K562 (cell line): Measurements from ENCODE around the gene ZC3H12A. TPM values are rescaled to one million over a fixed set of nuclear protein-coding genes. Genes with fewer than 3 reads are reported as not detected.
A peak's percentile ranks its signal among the peaks of the same experiment; 100 is the strongest.

ENCODE experiments used
- IRF2 ChIP-seq: sonication (generic); formaldehyde crosslinking; IDR thresholded peaks from 2 replicates; pipeline ENCODE4 v1.8.1; 2022; ENCODE audit warnings: mild to moderate bottlenecking, missing genetic modification reagents
- MCM3 ChIP-seq: fragments of 450-650 bp; IDR thresholded peaks from 2 replicates; pipeline ENCODE4 v1.6.1; 2016
- MCM5 ChIP-seq: fragments of 450-650 bp; IDR thresholded peaks from 2 replicates; pipeline ENCODE4 v1.6.1; 2016; ENCODE audit warnings: low read depth
- NEUROD1 ChIP-seq: fragments of 150-350 bp; IDR thresholded peaks from 2 replicates; pipeline ENCODE4 v1.6.1; 2014; ENCODE audit warnings: borderline replicate concordance, low read length, low read depth; ENCODE audit not compliant: partially characterized antibody
- RBM17 ChIP-seq: fragments of 200-400 bp; formaldehyde crosslinking; IDR thresholded peaks from 2 replicates; pipeline ENCODE4 v1.6.1; 2017; ENCODE audit warnings: low read depth, mild to moderate bottlenecking, low read length, borderline replicate concordance
- SMAD2 ChIP-seq: fragments of 150-350 bp; IDR thresholded peaks from 2 replicates; pipeline ENCODE4 v1.6.1; 2014; ENCODE audit warnings: low read depth, mild to moderate bottlenecking, low read length
- SNRNP70 ChIP-seq: fragments of 200-400 bp; formaldehyde crosslinking; optimal IDR thresholded peaks from 2 replicates; pipeline ENCODE3; 2017; ENCODE audit warnings: low read depth, low read length
- ZBED1 ChIP-seq: IDR thresholded peaks from 2 replicates; pipeline ENCODE4 v1.6.1; 2014
- ZNF134 ChIP-seq: fragments of 250-450 bp; sonication (Bioruptor Pico); conservative IDR thresholded peaks from 2 replicates; pipeline ENCODE4 v1.4.0; 2020
- ZNF644 ChIP-seq: fragments of 200-800 bp; sonication (Bioruptor generic); IDR thresholded peaks from 2 replicates; pipeline ENCODE4 v1.6.1; 2016; ENCODE audit warnings: low read depth, missing genetic modification characterization, missing compliant biosample characterization
- ZNF717 ChIP-seq: fragments of 250-450 bp; sonication (Bioruptor Pico); IDR thresholded peaks from 2 replicates; pipeline ENCODE4 v1.5.0; 2021
- ZNF79 ChIP-seq: fragments of 250-450 bp; sonication (Bioruptor Pico); IDR thresholded peaks from 2 replicates; pipeline ENCODE4 v1.4.0; 2020; ENCODE audit warnings: low read depth, mild to moderate bottlenecking, moderate library complexity
- polyA plus RNA-seq, 8 experiments: library from polyadenylated mRNA; depleted of rRNA in 4 of 8; stranded (reverse) in 5 of 8; unstranded in 3 of 8; fragments of >200 nt; fragmentation: Nextera tagmentation in 2 of 8; fragmentation: Illumina TruSeq in 1 of 8; extraction: Ambion mirVana in 2 of 8; extraction: Trizol in 1 of 8; gene quantifications; 2 replicates each; pipeline versions ENCODE4 v1.2.1 to v1.2.3, GENCODE V29; 2011 to 2014; ENCODE audit warnings: inconsistent platforms in 1 of 8, missing spikeins in 1 of 8
- total RNA-seq, 7 experiments: library from RNA; depleted of rRNA in 6 of 7; stranded (reverse); fragments of >200 nt in 6 of 7; fragmentation: Illumina TruSeq in 2 of 7; extraction: Trizol in 2 of 7; gene quantifications; 2 replicates each; pipeline versions ENCODE4 v1.2.1 to v1.2.3, GENCODE V29; 2011 to 2021; ENCODE audit warnings: low replicate concordance in 1 of 7
- TF ChIP-seq, protein P1 (sequence below): sonication (generic); formaldehyde crosslinking; IDR thresholded peaks from 2 replicates; pipeline ENCODE4 v1.8.0; 2023; ENCODE audit warnings: missing genetic modification reagents, mild to moderate bottlenecking, borderline replicate concordance
- TF ChIP-seq, protein P2 (sequence below): fragments of 450-650 bp; formaldehyde crosslinking; IDR thresholded peaks from 2 replicates; pipeline ENCODE4 v1.4.0; 2020; ENCODE audit warnings: mild to moderate bottlenecking, moderate library complexity
- TF ChIP-seq, protein P3 (sequence below), 2 experiments: fragments of 150-350 bp in 1 of 2; IDR thresholded peaks; 2 replicates each; pipeline ENCODE4 v1.6.1; 2012 to 2016; ENCODE audit warnings: low read depth in 2 of 2, low read length in 2 of 2, mild to moderate bottlenecking in 1 of 2, moderate library complexity in 1 of 2
- TF ChIP-seq, protein P4 (sequence below): fragments of 450-650 bp; IDR thresholded peaks from 2 replicates; pipeline ENCODE4 v1.6.1; 2016

ZC3H12A gene
- total and polyA plus RNA-seq, 9 of the 15 experiments (the other 6 are each of a cell fraction or from before 2014, with no cell fraction given), result 0.14 to 9.4 (median 6.7) TPM

DNA sequence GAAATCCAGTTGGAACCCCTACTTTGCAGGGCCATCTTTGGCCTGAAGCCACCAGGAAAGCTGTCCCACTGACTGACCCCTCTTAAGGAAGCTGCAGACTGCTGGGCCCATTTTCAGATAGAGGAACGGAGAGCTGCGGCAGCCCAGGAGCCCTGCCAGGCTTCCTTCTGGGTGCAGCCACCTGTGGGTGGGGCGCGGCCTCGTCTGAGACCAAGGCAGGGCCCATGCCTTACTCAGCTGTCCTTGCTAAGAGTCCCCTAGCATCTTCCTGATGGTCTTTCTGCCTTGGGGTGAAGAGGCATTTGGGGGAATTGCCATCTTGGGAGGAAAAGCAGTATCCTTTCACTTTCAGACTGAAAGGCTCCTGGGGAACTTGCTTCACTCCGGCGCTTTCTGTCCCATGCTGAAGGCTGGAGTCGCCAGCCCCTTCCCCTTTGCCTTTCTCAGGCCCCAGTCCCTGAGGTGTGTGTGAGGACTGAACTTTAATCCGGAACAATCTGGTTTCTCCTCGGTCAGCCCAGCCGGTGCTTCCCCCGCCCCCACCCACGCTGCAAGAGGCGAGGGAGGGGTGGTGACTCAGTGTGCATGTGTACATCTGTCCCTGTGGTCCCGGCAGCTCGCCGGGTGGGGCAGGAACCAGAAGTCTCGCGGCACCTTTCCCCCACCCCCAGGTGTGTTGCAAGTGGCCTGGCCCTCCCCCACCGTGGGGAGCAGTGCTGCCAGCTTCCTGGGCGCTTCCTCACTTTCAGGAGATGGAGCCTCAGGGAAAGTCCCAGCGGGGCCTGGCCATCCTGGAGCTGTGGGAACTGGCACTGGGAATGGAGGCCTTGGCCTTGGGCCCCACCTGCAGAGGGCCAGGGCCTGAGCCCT lies 5.1 kb downstream of the ZC3H12A start (continued):
- TF ChIP-seq, protein P1, sequence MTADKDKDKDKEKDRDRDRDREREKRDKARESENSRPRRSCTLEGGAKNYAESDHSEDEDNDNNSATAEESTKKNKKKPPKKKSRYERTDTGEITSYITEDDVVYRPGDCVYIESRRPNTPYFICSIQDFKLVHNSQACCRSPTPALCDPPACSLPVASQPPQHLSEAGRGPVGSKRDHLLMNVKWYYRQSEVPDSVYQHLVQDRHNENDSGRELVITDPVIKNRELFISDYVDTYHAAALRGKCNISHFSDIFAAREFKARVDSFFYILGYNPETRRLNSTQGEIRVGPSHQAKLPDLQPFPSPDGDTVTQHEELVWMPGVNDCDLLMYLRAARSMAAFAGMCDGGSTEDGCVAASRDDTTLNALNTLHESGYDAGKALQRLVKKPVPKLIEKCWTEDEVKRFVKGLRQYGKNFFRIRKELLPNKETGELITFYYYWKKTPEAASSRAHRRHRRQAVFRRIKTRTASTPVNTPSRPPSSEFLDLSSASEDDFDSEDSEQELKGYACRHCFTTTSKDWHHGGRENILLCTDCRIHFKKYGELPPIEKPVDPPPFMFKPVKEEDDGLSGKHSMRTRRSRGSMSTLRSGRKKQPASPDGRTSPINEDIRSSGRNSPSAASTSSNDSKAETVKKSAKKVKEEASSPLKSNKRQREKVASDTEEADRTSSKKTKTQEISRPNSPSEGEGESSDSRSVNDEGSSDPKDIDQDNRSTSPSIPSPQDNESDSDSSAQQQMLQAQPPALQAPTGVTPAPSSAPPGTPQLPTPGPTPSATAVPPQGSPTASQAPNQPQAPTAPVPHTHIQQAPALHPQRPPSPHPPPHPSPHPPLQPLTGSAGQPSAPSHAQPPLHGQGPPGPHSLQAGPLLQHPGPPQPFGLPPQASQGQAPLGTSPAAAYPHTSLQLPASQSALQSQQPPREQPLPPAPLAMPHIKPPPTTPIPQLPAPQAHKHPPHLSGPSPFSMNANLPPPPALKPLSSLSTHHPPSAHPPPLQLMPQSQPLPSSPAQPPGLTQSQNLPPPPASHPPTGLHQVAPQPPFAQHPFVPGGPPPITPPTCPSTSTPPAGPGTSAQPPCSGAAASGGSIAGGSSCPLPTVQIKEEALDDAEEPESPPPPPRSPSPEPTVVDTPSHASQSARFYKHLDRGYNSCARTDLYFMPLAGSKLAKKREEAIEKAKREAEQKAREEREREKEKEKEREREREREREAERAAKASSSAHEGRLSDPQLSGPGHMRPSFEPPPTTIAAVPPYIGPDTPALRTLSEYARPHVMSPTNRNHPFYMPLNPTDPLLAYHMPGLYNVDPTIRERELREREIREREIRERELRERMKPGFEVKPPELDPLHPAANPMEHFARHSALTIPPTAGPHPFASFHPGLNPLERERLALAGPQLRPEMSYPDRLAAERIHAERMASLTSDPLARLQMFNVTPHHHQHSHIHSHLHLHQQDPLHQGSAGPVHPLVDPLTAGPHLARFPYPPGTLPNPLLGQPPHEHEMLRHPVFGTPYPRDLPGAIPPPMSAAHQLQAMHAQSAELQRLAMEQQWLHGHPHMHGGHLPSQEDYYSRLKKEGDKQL, result no peak
- TF ChIP-seq MCM5 (no peak), ZNF717 (no peak), ZBED1 (peak; percentile 77; the same call in 1 of the 2 replicates), IRF2 (CRISPR knock-in tag) (no peak), NEUROD1 (peak; percentile 75), SMAD2 (no peak), ZNF134 (CRISPR knock-in tag) (no peak), ZNF644 (tag) (no peak), MCM3 (no peak), SNRNP70 (no peak), RBM17 (no peak), ZNF79 (CRISPR knock-in tag) (no peak)
- TF ChIP-seq, protein P2, sequence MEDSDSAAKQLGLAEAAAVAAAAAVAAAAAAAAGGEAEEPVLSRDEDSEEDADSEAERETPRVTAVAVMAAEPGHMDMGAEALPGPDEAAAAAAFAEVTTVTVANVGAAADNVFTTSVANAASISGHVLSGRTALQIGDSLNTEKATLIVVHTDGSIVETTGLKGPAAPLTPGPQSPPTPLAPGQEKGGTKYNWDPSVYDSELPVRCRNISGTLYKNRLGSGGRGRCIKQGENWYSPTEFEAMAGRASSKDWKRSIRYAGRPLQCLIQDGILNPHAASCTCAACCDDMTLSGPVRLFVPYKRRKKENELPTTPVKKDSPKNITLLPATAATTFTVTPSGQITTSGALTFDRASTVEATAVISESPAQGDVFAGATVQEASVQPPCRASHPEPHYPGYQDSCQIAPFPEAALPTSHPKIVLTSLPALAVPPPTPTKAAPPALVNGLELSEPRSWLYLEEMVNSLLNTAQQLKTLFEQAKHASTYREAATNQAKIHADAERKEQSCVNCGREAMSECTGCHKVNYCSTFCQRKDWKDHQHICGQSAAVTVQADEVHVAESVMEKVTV, result no peak
- TF ChIP-seq, protein P3, sequence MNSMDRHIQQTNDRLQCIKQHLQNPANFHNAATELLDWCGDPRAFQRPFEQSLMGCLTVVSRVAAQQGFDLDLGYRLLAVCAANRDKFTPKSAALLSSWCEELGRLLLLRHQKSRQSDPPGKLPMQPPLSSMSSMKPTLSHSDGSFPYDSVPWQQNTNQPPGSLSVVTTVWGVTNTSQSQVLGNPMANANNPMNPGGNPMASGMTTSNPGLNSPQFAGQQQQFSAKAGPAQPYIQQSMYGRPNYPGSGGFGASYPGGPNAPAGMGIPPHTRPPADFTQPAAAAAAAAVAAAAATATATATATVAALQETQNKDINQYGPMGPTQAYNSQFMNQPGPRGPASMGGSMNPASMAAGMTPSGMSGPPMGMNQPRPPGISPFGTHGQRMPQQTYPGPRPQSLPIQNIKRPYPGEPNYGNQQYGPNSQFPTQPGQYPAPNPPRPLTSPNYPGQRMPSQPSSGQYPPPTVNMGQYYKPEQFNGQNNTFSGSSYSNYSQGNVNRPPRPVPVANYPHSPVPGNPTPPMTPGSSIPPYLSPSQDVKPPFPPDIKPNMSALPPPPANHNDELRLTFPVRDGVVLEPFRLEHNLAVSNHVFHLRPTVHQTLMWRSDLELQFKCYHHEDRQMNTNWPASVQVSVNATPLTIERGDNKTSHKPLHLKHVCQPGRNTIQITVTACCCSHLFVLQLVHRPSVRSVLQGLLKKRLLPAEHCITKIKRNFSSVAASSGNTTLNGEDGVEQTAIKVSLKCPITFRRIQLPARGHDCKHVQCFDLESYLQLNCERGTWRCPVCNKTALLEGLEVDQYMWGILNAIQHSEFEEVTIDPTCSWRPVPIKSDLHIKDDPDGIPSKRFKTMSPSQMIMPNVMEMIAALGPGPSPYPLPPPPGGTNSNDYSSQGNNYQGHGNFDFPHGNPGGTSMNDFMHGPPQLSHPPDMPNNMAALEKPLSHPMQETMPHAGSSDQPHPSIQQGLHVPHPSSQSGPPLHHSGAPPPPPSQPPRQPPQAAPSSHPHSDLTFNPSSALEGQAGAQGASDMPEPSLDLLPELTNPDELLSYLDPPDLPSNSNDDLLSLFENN (IDR thresholded peaks at IDR 0.05; ENCODE audit: low read depth in 2 of 2, low read length in 2 of 2), result no peak
- TF ChIP-seq, protein P4, sequence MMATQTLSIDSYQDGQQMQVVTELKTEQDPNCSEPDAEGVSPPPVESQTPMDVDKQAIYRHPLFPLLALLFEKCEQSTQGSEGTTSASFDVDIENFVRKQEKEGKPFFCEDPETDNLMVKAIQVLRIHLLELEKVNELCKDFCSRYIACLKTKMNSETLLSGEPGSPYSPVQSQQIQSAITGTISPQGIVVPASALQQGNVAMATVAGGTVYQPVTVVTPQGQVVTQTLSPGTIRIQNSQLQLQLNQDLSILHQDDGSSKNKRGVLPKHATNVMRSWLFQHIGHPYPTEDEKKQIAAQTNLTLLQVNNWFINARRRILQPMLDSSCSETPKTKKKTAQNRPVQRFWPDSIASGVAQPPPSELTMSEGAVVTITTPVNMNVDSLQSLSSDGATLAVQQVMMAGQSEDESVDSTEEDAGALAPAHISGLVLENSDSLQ, result peak; percentile 20; the same call in 1 of the 2 replicates
